Measurements from ENCODE around the gene C4BPA.

C4BPA gene

DNA sequence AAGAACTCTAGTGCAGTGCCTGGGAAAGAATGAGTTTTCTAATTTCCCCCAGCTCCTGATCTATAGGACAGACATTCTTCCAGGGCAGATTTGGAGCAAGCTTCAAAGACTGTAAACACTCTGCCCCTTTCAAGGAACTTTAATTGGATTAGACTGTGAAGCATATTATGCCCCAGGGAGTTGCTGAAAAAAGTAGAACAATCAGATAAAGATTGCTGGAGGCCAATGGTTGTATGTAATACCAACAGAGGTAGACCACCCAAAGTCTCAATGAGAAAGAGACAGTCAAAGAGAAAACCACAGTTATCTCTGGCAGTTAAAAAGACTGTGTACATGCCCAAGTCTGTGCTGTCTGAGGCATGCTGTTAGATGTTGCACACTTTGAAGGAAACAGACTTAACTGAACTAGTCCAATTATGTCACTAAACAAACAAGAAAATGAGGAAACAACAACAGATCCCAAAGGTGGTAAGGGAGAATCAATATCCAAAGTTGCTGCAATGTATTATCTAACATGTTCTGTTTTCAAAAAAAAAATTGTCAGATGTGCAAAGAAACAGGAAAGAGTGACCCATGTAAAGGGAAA is 24.4 kb downstream of the C4BPA start:
- DNase-seq: no peak

DNA sequence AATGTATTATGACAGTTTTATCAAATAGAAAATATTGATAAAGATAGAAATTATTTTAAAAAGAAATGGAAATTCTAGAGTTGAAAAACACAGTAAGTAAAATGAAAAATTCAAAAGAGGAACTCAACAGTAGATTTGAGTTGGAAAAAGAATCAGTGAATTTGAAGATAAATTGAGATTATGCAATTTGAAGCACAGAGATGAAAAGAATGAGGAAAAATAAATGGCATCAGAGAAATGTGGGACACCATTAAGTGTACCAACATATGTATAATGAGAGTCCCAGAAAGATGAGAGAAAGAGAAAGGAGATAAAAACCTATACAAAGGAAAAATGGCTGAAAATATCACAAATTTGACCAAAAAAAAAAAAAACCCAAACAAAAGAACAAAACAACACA is 25.0 kb downstream of the C4BPA start:
- DNase-seq: no peak

DNA sequence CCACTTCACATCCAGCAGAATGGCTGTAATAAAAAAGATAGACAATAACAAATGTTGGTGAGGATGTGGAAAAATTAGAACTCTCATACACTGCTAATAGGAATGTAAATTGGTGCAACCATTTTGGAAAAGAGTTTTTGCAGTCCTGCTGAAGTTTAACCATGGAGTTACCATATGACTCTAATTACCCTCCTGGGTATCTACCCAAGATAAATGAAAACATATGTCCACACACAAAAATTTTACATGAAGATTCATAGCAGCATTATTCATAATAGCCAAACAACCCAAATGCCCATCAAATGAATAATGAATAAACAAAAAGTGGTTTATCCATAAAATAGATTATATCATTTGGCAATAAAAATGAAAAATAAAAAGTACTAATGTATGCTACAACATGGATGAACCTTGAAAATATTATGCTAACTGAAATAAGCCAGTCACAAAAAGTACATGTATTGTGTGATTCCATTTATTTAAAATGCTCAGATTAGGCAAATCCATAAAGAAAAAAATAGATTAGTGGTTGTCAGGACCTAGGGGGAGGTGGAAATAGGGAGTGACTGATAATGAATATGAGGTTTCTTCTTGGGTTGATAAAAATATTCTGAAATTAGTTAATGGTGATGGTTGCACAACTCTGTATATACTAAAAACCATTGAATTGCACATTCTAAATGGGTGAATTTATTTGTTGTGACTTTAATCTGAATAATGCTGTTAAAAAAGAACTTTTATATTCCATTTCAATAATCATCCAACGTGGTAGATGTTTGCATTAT is 26.4 kb downstream of the C4BPA start:
- no peak for DNase-seq

DNA sequence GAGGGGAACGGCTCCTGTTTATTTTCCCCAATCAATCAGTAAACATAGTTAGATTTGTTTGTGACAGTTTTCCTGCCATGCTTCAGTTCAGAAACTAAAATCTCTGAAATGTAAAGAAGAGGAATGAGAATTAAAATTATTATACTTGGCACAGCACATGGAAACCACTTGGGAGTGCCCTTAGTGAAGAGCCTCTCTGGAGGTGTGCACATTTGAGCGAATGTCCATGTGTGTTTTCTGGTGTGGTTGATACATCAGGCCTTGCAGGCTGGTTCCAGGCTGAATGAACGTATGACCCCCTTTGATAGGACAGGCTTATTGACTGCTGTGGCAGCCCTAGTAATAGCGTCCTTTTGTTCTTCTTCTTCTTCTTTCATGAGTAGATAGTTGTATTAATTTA is 27.1 kb downstream of the C4BPA start:
- DNase-seq: no peak

DNA sequence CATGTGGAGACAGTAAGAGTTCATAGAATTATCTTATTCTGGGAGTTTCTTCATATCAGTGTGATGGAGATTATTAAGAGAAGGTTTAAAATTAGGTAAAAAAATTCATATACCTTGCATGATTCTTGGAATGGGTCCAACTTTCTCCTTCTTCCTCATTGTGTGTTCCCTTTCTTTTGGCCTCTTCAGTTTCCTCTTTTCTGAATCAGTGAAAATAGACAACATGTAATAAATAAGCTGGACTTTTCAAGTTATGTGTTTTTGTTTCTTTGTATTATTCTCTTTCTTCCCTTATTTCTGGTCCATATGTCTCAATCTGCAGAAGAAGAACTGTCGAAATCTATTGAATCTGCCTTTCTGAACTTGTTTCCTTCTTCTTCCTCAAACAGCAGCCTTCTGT is 30.5 kb downstream of the C4BPA start:
- DNase-seq: no peak

DNA sequence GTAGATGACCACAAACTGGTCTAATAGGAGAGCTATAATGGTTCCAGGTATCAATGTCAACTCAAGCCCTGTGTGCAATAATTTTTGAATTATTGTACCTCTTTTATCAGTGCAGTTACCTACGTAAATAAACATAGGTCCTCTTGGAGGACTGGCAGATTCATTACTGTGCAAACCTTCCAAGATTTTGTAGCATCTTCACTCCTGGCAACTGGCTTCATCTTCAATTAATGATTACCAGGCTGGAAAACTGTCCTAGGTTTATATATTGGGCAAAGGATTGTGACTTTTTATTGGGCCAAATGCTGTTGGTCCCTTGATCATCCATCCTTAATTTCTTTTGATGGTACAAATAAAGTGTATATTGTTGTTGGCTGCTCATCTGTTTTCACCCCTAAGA is 35.6 kb downstream of the C4BPA start:
- no peak for DNase-seq

DNA sequence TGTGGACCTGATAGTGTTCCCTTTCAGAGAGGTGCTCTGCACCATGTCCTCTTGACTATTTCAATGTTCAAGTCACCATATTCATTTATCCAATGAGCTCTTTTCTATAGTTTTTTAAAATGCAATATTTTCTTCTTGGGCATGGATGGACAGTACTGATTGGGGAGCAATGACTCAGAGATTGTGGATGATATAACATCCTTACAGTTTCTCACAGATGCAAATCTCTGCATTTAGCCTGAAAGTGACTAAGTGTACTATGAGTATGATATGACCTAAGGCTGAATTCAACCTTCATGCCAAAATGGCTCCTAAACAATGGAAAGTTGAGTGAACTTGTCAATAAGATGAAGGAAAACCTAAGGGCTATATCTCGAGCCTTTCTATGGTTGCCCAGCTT is 36.5 kb downstream of the C4BPA start:
- DNase-seq: no peak

DNA sequence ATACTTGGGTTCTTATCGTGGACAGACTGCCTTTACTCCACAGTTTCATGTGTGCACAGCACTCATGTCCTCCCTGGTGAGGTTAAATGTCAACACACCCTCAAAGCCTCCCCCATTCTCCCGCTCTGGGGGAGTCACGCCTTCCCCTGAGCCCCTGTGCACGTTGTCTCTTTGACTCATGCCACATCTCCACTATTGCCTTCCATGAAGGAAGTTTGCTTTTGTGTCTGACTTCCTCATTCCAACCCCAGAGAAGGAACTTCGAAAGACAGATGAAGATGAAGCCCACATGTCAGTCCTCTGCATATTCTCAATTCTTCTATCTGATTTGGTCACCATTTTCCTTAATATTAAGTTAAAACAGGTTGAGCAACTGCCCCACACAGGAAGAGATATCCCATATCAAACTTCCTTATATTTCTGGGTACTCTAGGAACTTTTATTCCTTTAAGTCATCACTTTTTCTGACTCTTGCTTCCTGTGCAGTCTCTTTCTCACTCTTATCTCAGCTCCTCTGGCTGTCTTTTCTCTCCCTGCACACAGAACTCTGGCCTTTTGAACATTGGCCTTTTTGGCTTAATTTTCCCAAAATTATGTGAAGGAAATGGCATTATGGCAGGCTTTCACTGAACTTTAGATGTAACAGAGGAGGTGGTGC is 41.5 kb downstream of the C4BPA start:
- DNase-seq: no peak

DNA sequence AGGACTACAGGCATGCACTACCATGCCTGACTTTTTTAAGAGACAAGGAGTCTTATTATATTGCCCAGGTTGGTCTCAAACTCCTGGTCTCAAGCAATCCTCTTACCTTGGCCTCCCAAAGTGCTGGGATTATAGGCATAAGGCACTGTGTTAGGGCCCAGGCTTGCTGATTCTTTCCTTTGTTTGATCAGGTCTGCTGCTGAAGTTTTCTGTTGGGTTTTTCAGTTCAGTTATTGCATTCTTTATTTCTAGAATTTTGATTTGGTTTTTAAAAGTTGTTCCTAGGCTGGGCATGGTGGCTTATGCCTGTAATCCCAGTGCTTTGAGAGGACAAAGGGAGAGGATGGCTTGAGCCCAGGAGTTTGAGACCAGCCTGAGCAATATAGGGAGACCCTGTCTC is 47.9 kb downstream of the C4BPA start:
- no peak for DNase-seq

DNA sequence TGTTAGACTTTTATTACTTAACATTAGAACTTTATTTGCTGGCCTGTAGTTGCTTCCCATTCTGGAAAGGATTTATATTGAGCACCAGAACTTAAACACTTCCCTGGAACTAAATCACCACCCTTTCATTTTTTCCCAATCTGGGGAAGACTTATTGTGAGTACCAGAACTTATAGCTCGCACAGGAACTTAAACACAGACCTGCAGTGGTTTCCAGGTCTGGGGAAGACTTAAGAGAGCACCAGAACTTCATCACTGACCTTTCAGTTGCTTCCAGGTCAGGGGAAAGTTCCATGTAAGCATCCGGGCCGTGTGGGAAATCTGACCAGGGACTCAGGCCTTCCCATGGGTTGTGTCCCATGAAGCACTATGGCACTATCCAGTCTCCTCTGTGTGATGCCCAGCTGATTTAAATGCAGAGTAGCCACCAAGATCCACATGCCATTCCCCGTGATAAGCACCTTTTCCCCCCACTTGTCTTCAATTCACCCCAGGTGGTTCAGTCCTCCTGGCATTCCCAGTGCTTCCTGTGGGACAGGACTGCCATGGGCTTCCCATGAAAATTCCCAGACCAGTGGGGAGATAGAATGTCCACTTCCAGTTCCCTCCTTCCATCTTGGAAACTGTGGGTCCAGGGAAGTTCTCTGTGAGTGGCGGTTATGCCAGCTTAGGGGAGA is 48.9 kb downstream of the C4BPA start:
- DNase-seq: no peak

DNA sequence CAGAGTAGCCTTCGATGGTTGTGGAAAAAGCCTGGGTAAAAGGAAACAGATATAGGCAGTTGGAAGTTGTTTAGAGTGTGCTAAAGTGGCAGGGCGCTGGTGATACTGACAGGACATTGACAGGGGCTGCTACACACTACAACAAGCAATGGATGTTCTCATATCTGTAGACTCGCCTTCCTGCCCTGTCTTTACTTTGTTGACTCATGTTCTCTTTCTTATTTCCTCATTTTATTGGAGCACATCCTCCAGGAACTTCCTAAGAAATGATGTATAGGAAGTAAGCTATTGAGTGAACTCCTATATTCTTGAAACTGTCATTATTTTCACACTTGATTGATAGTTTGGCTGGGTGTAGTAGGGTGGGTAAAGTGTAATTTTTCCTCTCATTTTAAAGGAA is 51.0 kb downstream of the C4BPA start:
- DNase-seq: no peak

DNA sequence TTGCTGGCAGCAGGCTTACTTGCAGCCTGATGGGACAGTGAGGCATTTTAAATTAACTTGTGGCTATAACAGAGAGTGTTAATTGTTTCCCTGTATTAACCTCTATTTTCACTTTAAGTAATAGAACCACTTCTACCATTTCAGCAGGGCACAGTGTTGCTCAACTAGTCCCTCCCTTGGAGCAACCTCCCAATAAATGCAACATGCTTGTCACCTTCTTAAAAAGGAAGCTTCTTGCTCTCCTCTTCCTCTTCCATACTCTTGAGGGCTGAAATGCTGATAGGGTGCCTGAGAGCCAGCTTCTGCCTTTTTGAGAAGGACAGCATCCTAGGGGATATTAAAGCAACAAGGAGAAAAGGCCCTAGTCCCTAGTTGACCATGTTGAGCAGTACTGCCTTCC is 52.1 kb downstream of the C4BPA start:
- DNase-seq: no peak

DNA sequence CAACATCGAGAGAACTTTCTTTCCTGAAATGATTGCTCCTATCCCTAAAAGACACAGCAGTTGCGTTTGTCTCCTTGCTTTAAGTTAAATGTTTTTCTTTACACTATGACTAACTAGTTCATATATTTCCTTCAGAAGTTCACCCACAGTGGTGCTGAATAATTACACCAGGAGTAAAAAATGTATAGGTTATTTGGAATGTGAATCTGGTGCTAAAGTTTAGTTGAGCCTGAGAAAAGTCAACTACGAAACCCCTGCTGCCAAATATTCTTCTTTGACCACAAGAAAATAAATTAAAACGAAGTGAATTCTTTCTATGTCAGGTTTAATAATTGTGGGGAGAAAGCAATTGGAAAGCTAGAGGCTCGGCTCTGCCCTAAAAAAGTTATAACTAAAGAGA is 52.8 kb downstream of the C4BPA start:
- DNase-seq: no peak

DNA sequence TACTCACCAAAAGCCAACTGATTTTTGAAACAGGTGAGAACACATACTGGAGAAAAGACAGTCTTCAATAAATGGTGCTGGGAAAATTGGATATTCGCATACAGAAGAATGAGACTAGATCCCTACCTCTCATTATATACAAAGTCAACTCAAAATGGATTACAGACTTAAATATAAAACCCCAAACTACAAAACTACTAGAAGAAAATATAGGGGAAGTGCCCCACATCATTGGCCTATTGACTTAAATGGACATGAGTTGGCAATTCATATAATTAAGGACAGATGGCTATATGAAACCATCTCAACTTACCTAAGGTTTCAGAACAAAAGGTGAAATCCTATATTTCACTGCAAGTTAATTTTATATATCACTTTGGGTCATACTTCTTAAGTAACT is 60.1 kb downstream of the C4BPA start:
- DNase-seq: no peak

DNA sequence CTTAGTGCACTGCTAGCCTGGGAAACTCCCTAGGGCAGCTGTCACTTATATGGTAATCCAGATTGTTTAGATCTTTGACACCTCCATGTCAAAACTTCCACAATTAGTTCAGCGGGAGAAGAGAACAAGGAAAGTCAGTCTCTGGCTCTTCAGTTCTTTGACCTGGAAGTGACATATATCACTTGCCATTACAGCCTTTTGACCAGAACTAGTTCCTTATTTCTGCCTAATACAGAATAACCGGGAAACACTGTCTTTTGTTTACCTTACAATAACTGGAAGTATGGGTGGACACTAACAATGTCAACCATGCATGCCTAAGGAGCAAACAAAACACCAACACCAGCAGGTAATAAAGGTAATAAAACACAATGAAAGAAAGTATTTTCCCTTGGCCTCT is 68.3 kb downstream of the C4BPA start:
- no peak for DNase-seq

DNA sequence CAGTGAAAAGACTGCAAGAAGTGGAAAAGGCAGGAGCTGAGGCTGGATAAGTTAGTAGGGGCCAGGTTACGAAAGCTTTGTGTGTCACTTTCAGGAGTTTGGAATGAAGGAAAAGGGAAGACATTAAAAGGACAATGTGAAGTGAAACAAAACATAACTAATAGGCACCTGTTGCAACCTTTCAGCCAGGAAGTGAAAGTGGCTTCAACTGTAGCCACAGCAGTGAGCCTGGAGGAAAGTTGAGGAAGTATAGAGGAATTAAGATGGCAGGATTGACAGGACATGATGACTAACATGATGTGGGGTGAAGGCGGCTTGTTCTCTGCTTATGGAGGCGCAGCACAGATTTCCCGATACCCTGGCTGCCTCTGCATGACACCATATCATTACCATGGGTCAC is 68.9 kb downstream of the C4BPA start:
- no peak for DNase-seq

DNA sequence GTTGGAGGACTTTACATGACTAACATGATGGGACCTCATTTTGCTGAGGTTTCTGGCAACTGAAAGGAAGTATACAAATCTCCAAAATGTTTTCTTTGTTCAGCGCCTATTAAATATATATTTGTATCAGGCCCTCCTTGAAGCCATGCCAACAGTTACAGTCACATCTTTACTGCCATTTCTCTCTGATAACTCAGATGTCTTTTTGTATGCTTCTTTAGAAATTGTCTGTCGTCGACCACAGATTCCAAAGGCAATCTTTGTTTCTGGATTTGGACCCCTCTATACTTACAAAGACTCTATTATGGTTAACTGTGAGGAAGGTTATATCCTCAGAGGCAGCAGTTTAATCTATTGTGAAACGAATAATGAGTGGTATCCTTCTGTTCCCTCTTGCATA is 69.4 kb downstream of the C4BPA start:
- no peak for DNase-seq

DNA sequence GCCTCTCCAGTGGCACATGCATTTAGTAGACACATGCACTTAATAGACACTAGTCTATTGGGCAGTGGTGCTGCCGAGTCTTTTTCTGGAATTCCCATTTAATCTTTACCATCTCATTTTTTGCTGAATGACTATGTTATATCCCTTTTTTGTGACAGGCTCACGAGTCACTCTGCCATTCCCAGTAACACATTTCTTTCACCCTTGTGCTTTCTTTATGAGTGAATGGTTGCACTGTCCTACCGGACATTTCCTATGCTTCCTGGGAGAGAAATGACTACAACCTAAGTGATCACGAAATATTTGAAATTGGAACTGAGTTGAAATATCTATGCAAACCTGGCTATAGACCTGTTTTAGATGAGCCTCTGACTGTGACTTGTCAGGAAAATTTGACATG is 70.9 kb downstream of the C4BPA start:
- no peak for DNase-seq

DNA sequence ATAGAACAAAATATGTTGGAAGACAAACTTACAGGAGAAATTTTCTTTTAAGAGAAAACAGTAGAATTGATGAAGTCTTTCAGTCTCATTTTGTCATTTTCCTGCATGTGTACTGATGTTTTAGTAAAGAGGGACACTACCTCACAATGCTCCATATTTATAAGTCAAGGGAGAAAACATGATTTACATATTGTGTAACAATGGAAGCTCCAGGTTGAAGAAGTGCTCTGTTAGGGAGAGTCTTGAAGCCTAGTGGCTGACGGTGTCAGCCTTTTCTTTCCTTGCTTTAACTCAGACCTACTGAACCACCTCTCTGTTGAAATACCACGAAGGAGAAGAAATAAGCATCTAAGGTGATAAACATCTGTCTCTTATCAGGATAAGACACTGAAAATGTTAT is 75.0 kb downstream of the C4BPA start:
- DNase-seq: no peak

DNA sequence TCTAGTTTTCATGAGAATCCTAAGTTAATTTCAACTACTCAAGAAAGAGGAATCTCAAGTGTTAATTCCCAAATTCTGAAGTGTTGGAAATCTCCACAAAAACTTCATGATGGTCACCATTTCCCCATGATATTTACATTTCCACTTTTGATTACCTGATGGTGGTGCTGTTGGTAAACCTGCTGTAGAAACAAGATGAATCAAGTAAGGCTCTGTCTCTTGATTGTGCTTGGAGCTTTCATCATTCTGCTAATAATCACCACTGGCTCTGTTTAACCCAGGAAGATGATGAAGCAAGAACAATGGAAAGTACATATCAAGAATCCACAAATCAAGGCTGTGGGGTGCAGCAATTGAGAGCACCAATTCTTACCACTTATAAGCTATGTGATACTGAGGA is 77.8 kb downstream of the C4BPA start:
- DNase-seq: no peak

DNA sequence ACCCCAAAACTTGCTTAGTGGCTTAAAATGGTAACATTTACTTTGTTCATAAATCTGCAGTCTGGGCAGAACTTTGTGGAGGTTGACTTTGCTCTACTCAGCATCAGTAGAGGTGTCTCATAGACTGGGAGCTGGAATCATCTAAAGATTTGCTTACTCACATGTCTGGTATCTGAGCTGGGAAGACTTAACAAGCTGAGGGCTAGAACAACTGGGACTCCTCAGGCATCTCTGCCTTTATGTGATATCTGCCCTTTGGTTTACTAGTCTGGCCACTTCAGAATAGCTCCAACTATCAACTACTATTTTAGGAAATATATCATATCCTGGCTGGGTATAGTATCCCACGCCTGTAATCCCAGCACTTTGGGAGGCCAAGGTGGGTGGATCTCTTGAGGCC is 82.5 kb downstream of the C4BPA start:
- no peak for DNase-seq

DNA sequence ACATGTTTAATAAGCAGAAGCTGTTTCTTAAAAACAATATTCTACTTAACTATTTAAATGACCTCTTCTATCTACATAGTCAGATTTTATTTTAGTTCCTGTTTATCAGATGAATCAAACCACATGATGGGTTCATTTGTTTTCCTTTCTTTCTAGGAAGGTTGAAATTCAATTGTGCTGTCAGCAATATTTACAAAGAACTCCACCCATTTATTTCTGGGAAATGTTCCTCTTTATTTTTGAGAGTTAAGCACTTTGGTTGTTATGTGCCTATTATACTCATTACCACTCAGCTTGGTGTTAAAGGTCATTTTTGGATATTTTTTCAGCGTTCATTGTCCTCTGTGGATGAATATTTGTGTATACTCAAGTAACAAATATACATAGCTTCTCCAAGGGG is 84.9 kb downstream of the C4BPA start:
- DNase-seq: no peak

DNA sequence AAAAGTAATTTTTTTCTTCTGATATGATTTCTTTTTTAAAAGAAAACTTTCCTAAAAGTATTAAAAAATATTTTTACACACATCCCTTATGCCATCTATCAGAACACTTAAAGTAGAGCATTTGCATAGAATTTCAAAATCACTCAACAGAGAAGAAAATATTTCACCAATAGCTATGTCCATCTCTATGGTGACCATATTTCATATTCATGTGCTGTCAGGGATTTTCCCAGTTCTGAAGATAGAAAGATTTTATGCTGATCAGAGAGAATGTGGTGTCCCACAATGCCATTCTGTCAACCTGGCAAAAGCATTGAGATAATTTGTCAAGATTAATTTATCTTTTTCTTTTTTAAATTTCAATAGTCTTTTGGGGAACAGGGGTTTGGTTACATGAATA is 87.0 kb downstream of the C4BPA start:
- DNase-seq: no peak

DNA sequence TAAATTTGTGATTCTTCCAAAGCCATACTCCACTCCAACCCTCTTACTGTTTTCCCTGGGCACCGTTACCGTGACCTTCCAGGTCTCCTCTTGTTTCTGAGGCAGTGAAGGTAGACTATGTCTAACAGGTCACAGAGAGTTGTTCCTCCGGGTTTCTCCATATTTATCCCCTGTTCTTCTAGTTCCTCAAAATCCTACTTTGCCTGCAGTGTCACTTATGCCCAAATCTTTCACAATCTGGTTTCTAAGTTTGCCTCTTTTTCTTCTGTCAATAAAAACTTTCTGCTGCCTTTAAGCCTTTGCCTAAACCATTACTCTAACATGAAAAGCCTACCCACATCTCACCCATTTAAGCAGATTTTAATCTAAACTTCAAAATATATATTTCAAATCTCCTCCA is 87.7 kb downstream of the C4BPA start:
- DNase-seq: no peak

All from NCI-H187 treated with DMSO at 0.1 percent for 48 hours (cell line).